K562 (cell line): ENCODE data around the gene CIAO3. TPM values are rescaled to one million over a fixed set of nuclear protein-coding genes. Genes with fewer than 3 reads are reported as not detected.
A peak's percentile ranks its signal among the peaks of the same experiment; 100 is the strongest.

Experiments
- ARHGAP35 ChIP-seq: fragments of 450-650 bp; IDR thresholded peaks from 2 replicates; pipeline ENCODE4 v1.6.1; 2018; ENCODE audit not compliant: partially characterized antibody
- CBX2 ChIP-seq: fragments of 200-600 bp; sonication (generic); IDR thresholded peaks from one replicate; pipeline ENCODE4 v1.6.1; 2012; ENCODE audit warnings: mild to moderate bottlenecking, low read length, inconsistent platforms; ENCODE audit not compliant: insufficient read depth, poor library complexity, severe bottlenecking
- CREB5 ChIP-seq: fragments of 250-450 bp; sonication (Bioruptor Pico); IDR thresholded peaks from 2 replicates; pipeline ENCODE4 v1.5.0; 2020; ENCODE audit warnings: mild to moderate bottlenecking
- MCM5 ChIP-seq: fragments of 450-650 bp; IDR thresholded peaks from 2 replicates; pipeline ENCODE4 v1.6.1; 2016; ENCODE audit warnings: low read depth
- MED1 ChIP-seq: sonication (generic); formaldehyde crosslinking; IDR thresholded peaks from 2 replicates; pipeline ENCODE4 v1.8.1; 2023; ENCODE audit warnings: missing genetic modification reagents, borderline replicate concordance
- MTF1 ChIP-seq: fragments of 250-450 bp; sonication (Bioruptor Pico); IDR thresholded peaks from 2 replicates; pipeline ENCODE4 v1.9.0; 2021; ENCODE audit warnings: moderate library complexity, mild to moderate bottlenecking, inconsistent platforms, borderline replicate concordance
- RCOR1 ChIP-seq, 2 experiments: IDR thresholded peaks; 2 replicates each; pipeline ENCODE4 v1.6.1; 2012; ENCODE audit warnings: low read depth in 2 of 2, low read length in 2 of 2, borderline replicate concordance in 1 of 2, improper control_type of control experiment in 1 of 2
- SFPQ ChIP-seq: fragments of 200-400 bp; formaldehyde crosslinking; IDR thresholded peaks from 2 replicates; pipeline ENCODE4 v1.6.1; 2017; ENCODE audit warnings: mild to moderate bottlenecking, low read depth, low read length, moderate library complexity
- TCF15 ChIP-seq: fragments of 250-450 bp; sonication (Bioruptor Pico); IDR thresholded peaks from 2 replicates; pipeline ENCODE4 v1.8.0; 2022; ENCODE audit warnings: moderate library complexity, mild to moderate bottlenecking, inconsistent platforms
- U2AF2 ChIP-seq: fragments of 200-400 bp; formaldehyde crosslinking; optimal IDR thresholded peaks from 2 replicates; pipeline ENCODE3; 2017; ENCODE audit warnings: low read depth, mild to moderate bottlenecking, low read length
- UBTF ChIP-seq, 2 experiments: IDR thresholded peaks; 2 replicates each; pipeline ENCODE4 v1.6.1; 2012; ENCODE audit warnings: improper control_type of control experiment in 2 of 2, low read depth in 2 of 2, low read length in 2 of 2, borderline replicate concordance in 1 of 2
- ZNF253 ChIP-seq: fragments of 250-450 bp; sonication (Bioruptor Pico); conservative IDR thresholded peaks from 2 replicates; pipeline ENCODE4 v1.6.1; 2021; ENCODE audit warnings: mild to moderate bottlenecking
- polyA plus RNA-seq, 8 experiments: library from polyadenylated mRNA; depleted of rRNA in 4 of 8; stranded (reverse) in 5 of 8; unstranded in 3 of 8; fragments of >200 nt; fragmentation: Nextera tagmentation in 2 of 8; fragmentation: Illumina TruSeq in 1 of 8; extraction: Ambion mirVana in 2 of 8; extraction: Trizol in 1 of 8; gene quantifications; 2 replicates each; pipeline versions ENCODE4 v1.2.1 to v1.2.3, GENCODE V29; 2011 to 2014; ENCODE audit warnings: inconsistent platforms in 1 of 8, missing spikeins in 1 of 8
- total RNA-seq, 7 experiments: library from RNA; depleted of rRNA in 6 of 7; stranded (reverse); fragments of >200 nt in 6 of 7; fragmentation: Illumina TruSeq in 2 of 7; extraction: Trizol in 2 of 7; gene quantifications; 2 replicates each; pipeline versions ENCODE4 v1.2.1 to v1.2.3, GENCODE V29; 2011 to 2021; ENCODE audit warnings: low replicate concordance in 1 of 7

CIAO3 gene
- total and polyA plus RNA-seq, 9 of the 15 experiments (the other 6 are each of a cell fraction or from before 2014, with no cell fraction given) = 2.2 to 35.6 (median 18.7) TPM

GRCh38 chr16:711548-712320 lies 29.1 kb downstream of the CIAO3 start (continued):
- TF ChIP-seq RCOR1 (IDR thresholded peaks at IDR 0.05; ENCODE audit: borderline replicate concordance in 1 of 2, low read depth in 2 of 2, low read length in 2 of 2) (peak; percentile 16 to 34; a peak in 1 of 4 replicates), U2AF2 (no peak), UBTF (IDR thresholded peaks at IDR 0.05; ENCODE audit: borderline replicate concordance in 1 of 2, low read depth in 2 of 2, low read length in 2 of 2) (peak in 1 of 2 experiments; percentile 48; a peak in 1 of 4 replicates), MED1 (no peak), CREB5 (CRISPR knock-in tag) (no peak), CBX2 (no peak), MCM5 (no peak), MTF1 (CRISPR knock-in tag) (no peak), ARHGAP35 (no peak), ZNF253 (CRISPR knock-in tag) (no peak), SFPQ (no peak), TCF15 (CRISPR knock-in tag) (no peak)
